HG03520 (cell line): ENCODE results near the gene PRELID3B.

Experiments
- ATAC-seq: cut with Tn5 transposase; IDR thresholded peaks from one replicate; pipeline ENCODE4 v1.9.1; 2021; ENCODE audit warnings: mild to moderate bottlenecking, moderate library complexity; ENCODE audit not compliant: unreplicated experiment

PRELID3B gene

GRCh38 chr20:58997141-58997770 lies 45.3 kb downstream of the PRELID3B start:
- no peak for ATAC-seq

- ATAC-seq, result no peak
These were observed 46.4 kb downstream of the PRELID3B start for GRCh38 chr20:58996226-58996611.

- ATAC-seq, result no peak
These were observed 46.9 kb downstream of the PRELID3B start for GRCh38 chr20:58995461-58996225.

GRCh38 chr20:58994390-58995159 lies 48.0 kb downstream of the PRELID3B start:
- no peak for ATAC-seq

- no peak for ATAC-seq
These were observed 49.0 kb downstream of the PRELID3B start for GRCh38 chr20:58993332-58994248.

- ATAC-seq, result no peak
These were observed 49.7 kb downstream of the PRELID3B start for GRCh38 chr20:58992911-58993310.

- ATAC-seq, result no peak
These were observed 50.9 kb downstream of the PRELID3B start for GRCh38 chr20:58991715-58992114.

- ATAC-seq, result no peak
These were observed 51.7 kb downstream of the PRELID3B start for GRCh38 chr20:58990651-58991445.

GRCh38 chr20:58989196-58989595 lies 53.4 kb downstream of the PRELID3B start:
- no peak for ATAC-seq

- ATAC-seq, result no peak
These were observed 54.1 kb downstream of the PRELID3B start for GRCh38 chr20:58988565-58988882.

- ATAC-seq, result no peak
These were observed 54.6 kb downstream of the PRELID3B start for GRCh38 chr20:58987790-58988564.

GRCh38 chr20:58986968-58987517 lies 55.5 kb downstream of the PRELID3B start:
- ATAC-seq, result no peak

GRCh38 chr20:58986286-58986967 lies 56.2 kb downstream of the PRELID3B start:
- ATAC-seq, result no peak

GRCh38 chr20:58985656-58986055 lies 56.9 kb downstream of the PRELID3B start:
- ATAC-seq, result no peak

- ATAC-seq, result no peak
These were observed 57.9 kb downstream of the PRELID3B start for GRCh38 chr20:58984691-58985090.
